GM11168 (cell line): ENCODE results near the gene PRKCE.
"Not testable (repeated sequence)": the region's sequence is repeated elsewhere in the genome, so short reads cannot be mapped to it uniquely, and the experiment has no call there.

Experiments
- in situ Hi-C: fragments of 300-500 bp; cut with MboI; formaldehyde crosslinking; loops from one replicate; pipeline ENCODE4 v1.12.0; 2022; ENCODE audit warnings: low sequenced_read_pairs; ENCODE audit not compliant: unreplicated experiment

PRKCE gene

DNA sequence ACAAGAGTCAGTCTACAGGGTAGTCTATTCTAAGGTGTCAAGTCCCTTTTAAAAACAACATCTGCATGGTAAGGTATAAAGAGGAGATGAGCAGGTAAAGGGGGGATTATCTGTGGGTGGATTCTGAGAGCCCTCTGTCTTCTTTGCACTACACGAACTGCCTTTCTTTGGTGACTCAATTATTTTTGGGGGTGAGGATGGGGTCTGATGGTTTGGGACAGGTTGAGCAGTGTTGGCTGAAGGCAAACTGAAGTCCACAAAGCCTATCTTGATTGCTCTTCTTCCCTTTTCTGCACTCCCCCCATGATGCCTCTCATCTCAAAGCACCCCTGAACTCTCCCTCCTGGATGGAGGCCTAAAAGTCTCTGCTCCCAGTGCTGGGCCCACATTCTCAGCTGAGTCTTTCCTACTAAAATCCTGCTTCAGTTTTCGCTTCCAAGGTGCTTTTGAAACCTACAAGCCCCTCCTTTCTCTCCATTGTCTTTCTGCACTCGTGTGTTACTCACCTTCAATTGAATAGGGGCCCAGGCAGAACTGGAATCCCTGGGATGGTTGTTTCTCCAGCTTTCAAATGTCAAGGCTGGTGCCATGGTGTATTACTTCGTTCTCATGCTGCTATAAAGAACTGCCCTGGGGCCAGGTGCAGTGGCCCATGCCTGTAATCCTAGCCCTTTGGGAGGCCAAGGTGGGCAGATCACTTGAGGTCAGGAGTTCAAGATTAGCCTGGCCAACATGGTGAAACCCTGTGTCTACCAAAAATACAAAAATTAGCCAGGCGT lies 64.3 kb downstream of the PRKCE start:
- in situ Hi-C loops, result no loop called here

GRCh38 chr2:45716432-45716831 lies 65.0 kb downstream of the PRKCE start:
- in situ Hi-C loops, result not testable (repeated sequence)

DNA sequence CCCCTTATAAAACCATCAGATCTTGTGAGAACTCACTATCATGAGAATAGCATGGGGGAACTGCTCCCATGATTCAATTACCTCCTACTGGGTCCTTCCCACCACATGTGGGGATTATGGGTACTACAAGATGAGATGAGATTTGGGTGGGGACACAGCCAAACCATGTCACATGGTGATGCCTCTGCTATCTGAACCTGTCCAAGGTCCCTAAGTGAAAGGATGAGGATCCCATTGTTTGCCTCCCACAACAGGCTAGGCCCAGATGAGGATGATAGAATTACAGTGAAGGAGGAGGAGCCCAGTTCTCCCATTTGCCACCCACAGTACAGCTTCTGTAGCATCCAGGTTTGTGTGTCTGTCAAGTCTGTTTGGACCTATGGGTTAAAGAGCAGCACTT lies 65.4 kb downstream of the PRKCE start:
- in situ Hi-C loops, result no loop called here

- in situ Hi-C loops, result no loop called here
Observed at GRCh38 chr2:45720210-45720609, 68.7 kb downstream of the PRKCE start.

GRCh38 chr2:45721150-45721549 lies 69.7 kb downstream of the PRKCE start:
- in situ Hi-C loops, result no loop called here

GRCh38 chr2:45722477-45722876 lies 71.0 kb downstream of the PRKCE start:
- in situ Hi-C loops, result no loop called here

- in situ Hi-C loops, result no loop called here
Observed at GRCh38 chr2:45723857-45724256, 72.4 kb downstream of the PRKCE start.

DNA sequence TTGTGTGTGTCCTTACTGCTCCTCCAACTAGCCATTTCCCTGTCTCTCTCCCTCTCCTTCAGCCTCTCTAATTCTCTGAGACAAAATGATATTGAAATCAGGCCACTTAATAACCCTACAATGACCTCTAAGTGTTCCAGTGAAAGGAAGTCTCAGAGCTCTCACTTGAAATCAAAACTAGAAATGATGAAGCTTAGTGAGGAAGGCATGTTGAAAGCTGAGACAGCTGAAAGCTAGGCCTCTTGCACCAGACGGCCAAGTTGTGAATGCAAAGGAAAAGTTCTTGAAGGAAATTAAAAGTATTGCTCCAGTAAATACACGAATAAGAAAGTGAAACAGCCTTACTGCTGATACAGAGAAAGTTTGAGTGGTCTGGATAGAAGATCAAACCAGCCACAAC lies 72.9 kb downstream of the PRKCE start:
- in situ Hi-C loops, result no loop called here

DNA sequence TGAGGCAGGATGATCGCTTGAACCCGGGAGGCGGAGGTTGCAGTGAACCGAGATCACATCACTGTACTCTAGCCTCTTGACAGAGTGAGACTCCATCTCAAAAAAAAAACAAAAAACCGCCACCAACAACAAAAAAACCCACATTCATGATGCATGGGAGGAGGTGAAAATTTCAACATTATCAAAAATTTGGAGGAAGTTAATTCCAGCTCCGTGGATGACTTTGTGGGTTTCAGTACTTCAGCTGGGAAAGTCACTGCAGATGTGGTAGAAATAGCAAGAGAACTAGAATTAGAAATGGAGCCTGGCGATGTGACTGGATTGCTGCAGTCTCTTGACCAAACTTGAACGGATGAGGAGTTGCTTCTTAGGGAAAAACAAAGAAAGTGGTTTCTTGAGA lies 74.3 kb downstream of the PRKCE start:
- in situ Hi-C loops, result no loop called here

DNA sequence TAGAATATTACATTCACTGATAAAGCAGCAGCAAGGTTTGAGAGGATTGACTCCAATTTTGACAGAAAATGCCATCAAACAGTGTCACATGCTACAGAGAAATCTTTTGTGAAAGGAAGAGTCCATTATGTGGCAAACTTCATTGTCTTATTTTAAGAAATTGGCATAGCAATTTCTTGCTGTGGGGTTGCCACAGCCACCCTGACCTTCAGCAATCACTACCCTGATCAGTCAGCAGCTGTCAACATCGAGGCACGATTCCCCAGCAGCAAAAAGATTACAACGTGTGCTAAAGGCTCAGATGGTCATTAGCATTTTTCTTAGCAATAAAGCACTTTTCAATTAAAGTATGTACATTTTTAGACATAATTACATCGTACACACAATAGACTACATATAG lies 74.7 kb downstream of the PRKCE start:
- in situ Hi-C loops, result no loop called here

DNA sequence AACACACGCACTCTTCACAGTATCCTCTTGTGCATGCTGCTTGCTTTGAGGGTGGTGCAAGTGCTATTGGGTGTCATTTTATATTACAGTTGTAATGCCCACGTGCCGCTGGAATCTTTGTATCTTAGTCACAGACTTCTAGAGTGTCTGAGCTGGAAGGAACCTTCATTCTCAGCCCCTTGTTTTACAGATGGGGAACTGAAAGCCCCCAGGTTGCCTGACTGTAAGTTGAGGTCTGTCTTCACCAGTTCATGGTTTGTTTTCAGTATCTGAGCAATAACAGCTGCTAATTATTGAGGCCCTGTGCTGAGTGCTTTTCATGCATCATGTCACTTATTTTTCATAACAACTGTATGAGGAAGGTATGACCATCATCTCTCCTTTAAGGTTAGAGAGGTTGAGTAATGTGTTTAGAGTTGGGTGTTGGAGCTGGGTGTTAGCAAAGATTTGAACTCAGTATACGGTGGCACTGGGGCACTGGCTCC lies 77.0 kb downstream of the PRKCE start:
- in situ Hi-C loops, result no loop called here

DNA sequence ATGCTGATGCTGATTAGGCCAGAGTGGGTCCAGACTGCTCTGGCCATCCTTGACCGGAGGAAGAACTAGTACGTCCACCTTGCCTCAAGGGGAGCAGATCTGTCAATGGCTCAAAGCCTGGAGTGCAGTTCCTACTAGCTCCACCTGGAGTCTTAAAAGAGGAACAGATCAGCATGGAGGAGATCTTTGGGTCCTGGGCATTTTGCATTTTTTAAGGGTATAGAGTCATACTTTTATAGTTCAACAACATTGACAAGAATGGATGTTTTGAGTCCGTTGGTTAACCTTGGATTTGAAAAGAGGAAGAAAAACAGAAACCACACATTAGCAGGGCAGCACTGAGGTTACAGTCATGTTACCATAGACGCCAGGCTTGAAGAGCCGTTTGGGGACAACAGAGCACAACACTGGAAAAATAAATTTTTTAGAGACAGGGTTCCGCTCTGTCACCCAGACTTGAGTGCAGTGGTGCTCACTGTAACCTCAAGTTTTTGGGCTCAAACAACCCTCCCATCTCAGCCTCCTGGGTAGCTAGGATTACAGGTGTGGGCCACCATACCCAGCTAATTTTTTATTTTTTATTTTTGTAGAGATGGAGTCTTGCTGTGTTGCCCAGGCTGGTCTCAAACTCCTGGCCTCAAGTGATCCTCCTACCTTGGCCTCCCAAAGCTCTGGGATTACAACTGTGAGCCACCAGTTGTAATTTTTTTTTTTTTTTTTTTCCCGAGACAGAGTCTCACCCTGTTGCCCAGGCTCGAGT lies 78.5 kb downstream of the PRKCE start:
- in situ Hi-C loops, result no loop called here

DNA sequence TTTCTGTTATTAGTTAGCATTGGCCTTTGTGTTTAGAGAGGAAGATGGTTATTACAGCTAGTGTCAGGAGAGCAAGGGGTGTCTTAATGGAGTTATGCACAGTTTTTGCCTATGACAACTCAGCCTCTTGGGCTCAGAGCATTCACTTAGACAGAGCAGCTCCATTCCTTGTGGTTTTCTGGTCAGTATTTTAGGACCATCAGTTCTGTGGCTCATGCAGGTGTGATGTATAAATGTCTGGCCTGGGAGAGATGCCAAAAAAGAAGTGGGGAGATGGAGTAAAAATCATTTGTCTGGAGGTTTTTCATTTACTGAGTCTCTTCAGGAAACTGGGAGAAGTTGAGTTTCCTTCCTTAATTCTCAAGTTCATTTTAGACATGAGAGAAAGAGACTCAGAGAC lies 79.7 kb downstream of the PRKCE start:
- in situ Hi-C loops, result no loop called here

- in situ Hi-C loops, result no loop called here
Observed at GRCh38 chr2:45732436-45732835, 81.0 kb downstream of the PRKCE start.

DNA sequence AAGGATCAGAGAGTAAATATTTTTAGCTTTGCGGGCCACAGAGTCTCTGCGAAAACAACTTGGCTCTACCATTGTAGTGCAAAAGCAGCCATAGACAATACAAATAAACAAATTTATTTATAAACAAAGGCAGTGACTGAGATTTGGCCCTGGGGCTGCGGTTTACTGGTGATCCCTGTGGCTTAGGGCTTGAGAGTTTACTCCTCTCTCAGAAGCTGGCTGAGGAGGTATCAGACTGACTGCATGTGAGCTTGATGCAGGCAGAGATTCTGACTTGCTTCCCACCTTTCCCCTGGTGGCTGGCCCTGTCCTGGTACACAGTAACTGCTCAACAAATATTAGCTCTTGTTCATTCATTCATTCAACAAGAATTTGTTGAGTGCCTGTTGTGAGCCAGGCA lies 81.5 kb downstream of the PRKCE start:
- in situ Hi-C loops, result no loop called here

GRCh38 chr2:45734336-45734735 lies 82.9 kb downstream of the PRKCE start:
- in situ Hi-C loops, result no loop called here

- in situ Hi-C loops, result no loop called here
Observed at GRCh38 chr2:45734952-45735351, 83.5 kb downstream of the PRKCE start.

DNA sequence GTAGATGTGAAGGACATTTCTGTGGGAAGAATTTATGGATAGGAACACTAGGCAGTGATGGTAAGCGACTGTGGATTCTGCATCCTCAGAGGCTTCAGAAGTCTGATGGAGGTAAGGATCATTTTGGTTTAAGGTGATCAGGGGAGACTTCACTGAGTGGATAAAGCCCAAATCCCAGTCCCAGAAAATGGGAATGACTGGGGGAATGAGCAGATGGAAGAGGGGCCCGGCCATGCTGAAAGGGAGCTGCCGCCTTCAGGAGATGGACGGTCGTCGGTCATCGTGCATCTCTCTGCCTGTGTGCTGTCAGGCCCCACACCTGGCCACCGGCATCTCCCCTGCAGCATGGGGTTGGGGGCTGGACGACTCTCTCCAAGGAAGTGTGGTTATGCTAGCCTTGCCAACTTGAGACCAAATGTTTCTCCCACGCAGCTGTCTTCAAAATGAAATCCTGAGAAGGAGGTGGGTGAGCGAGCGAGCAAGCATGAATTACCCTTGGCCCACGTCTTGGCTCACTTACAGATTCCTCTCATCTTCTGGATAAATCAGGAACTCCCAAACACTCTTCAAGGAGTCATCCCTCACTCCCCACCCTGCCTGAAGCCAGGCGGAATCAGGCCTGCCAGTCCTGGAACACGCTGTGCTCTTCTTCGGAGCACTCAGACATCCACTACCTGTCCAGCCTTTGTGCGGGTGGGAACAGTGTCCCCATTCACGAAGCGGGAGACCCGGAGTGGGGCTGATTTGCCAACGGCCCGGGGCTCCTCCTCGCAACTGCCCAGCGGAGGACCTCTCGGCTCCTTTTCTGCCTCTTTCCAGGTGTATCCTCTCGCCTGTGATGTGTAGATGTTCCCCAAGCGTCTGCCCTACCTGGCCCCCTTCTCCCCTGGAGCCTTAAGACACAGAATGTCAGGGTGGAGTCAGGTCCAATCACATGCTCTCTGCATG lies 85.6 kb downstream of the PRKCE start:
- in situ Hi-C loops, result no loop called here

GRCh38 chr2:45739796-45740485 lies 88.5 kb downstream of the PRKCE start:
- in situ Hi-C loops, result no loop called here
